SJSA1 (cell line): ENCODE results near the gene HNF1A. TPM values are rescaled to one million over a fixed set of nuclear protein-coding genes. Genes with fewer than 3 reads are reported as not detected.
A peak's percentile ranks its signal among the peaks of the same experiment; 100 is the strongest.

ENCODE experiments used
- DNase-seq, 2 experiments: peaks; one replicate each; pipeline ENCODE4 v3.0.0-alpha.2; 2015 to 2020; ENCODE audit warnings: low spot score in 2 of 2, low read depth in 1 of 2
- H3K27ac ChIP-seq: fragments of 250-450 bp; sonication (Bioruptor Pico); 2 replicates; pipeline ENCODE4 v1.5.1; 2020; ENCODE audit warnings: mild to moderate bottlenecking, moderate library complexity
- H3K27me3 ChIP-seq: fragments of 250-450 bp; sonication (Bioruptor Pico); replicated peaks from 2 replicates; pipeline ENCODE4 v1.5.1; 2020; ENCODE audit warnings: mild to moderate bottlenecking, moderate library complexity
- H3K36me3 ChIP-seq: fragments of 250-450 bp; sonication (Bioruptor Pico); 2 replicates; pipeline ENCODE4 v1.5.1; 2020; ENCODE audit warnings: mild to moderate bottlenecking
- H3K4me1 ChIP-seq: fragments of 250-450 bp; sonication (Bioruptor Pico); replicated peaks from 2 replicates; pipeline ENCODE4 v1.6.1; 2021; ENCODE audit warnings: mild to moderate bottlenecking
- H3K4me3 ChIP-seq: fragments of 250-450 bp; sonication (Bioruptor Pico); 2 replicates; pipeline ENCODE4 v1.5.1; 2020; ENCODE audit warnings: mild to moderate bottlenecking
- H3K9me3 ChIP-seq: fragments of 250-450 bp; sonication (Bioruptor Pico); replicated peaks from 2 replicates; pipeline ENCODE4 v1.5.1; 2020; ENCODE audit warnings: mild to moderate bottlenecking
- total RNA-seq: library from RNA; depleted of rRNA; stranded (reverse); fragments of >200 nt; shearing (Covaris generic); gene quantifications from 2 replicates; pipeline ENCODE4 v1.2.3, GENCODE V29; 2014

The HNF1A gene
- total RNA-seq, 1 experiment from 2014 or later, result not detected

DNA sequence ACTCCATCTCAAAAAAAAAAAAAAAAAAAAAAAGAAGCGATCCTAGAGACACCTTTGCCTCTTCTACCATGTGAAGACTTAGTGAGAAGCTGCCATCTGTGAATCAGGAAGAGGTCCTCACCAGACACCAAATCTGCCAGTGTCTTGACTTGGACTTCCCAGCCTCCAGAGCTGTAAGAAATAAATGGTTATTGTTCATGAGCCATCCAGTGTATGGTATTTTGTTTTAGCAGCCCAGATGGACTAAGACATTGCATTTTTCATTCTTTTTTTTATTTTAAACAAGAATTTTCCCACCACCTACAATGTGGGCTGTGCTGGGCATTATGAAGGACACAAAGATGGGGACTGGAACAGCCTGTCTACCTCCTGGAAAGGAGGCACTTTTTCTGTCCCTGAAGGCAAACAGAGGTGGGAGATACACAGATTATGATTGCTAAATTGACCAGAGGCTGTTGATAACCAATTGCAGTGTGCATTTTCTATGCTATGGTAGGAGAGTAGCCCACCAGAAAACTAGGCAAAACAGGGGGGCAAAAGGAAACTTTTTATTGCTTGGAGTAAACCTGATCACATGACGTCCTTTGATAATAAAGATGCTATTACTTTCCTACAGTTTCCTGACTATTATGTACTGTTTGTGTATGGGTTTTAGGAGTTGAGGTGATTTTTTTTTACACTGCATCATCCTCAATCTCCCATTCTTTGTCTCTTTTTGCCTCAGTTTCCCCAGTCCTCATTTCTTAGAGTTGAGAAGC, 40.7 kb downstream of the HNF1A start:
- Histone ChIP-seq H3K27ac (no peak overlapping the region), H3K4me3 (no peak overlapping the region), H3K36me3 (no peaks in the 10 kb centered on the region), H3K4me1 (peaks cover 8% of the 10 kb centered on the region), H3K27me3 (no peaks in the 10 kb centered on the region), H3K9me3 (no peaks in the 10 kb centered on the region)
- DNase-seq, result no peak

- no peak for DNase-seq
- Histone ChIP-seq H3K36me3 (no peaks in the 10 kb centered on the region), H3K9me3 (no peaks in the 10 kb centered on the region), H3K4me3 (no peak overlapping the region), H3K27me3 (no peaks in the 10 kb centered on the region), H3K27ac (no peak overlapping the region), H3K4me1 (no peaks in the 10 kb centered on the region)
These were observed 43.4 kb downstream of the HNF1A start for GRCh38 chr12:121021754-121022153.

- Histone ChIP-seq H3K27ac (no peak overlapping the region), H3K27me3 (no peaks in the 10 kb centered on the region), H3K4me1 (no peaks in the 10 kb centered on the region), H3K9me3 (no peaks in the 10 kb centered on the region), H3K36me3 (no peaks in the 10 kb centered on the region), H3K4me3 (no peak overlapping the region)
- no peak for DNase-seq
These were observed 44.4 kb downstream of the HNF1A start for GRCh38 chr12:121022713-121023112.

- Histone ChIP-seq H3K9me3 (no peaks in the 10 kb centered on the region), H3K27ac (no peak overlapping the region), H3K4me1 (no peaks in the 10 kb centered on the region), H3K27me3 (no peaks in the 10 kb centered on the region), H3K4me3 (no peak overlapping the region), H3K36me3 (no peaks in the 10 kb centered on the region)
- no peak for DNase-seq
These were observed 45.5 kb downstream of the HNF1A start for GRCh38 chr12:121023799-121024198.

- Histone ChIP-seq H3K4me3 (no peak overlapping the region), H3K4me1 (no peaks in the 10 kb centered on the region), H3K27me3 (no peaks in the 10 kb centered on the region), H3K36me3 (no peaks in the 10 kb centered on the region), H3K27ac (no peak overlapping the region), H3K9me3 (no peaks in the 10 kb centered on the region)
- no peak for DNase-seq
These were observed 47.3 kb downstream of the HNF1A start for GRCh38 chr12:121025442-121026226.

DNA sequence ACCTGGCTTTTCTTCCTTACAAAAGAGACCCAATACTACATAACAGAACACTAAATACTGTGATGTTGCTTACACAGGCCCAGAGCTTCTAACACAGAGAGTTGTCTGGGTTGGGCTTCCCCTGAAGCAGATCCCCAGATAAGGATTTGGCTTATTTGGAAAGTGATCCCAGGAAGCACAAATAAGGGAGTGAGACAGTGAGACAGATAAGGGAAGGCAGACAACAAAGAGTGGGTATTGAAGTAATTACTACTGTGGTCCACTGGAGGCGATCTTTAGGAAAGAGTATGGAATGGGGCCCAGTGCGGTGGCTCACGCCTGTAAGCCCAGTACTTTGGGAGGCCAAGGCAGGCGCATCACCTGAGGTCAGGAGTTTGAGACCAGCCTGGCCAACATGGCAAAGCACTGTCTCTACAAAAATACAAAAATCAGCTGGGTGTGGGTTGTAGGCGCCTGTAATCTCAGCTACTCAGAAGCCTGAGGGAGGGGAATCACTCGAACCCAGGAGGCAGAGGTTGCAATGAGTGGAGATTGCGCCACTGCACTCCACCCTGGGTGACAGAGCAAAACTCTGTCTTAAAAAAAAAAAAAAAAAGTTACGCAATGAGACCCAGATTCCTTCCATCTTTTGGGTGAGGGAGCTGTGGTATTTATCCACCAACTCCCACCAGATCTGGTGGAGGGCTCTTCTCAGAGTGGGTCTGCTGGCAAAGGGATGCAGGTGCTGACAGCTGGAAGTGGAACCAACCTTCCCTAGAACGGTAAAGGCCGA, 48.1 kb downstream of the HNF1A start:
- Histone ChIP-seq H3K27ac (no peak overlapping the region), H3K36me3 (no peaks in the 10 kb centered on the region), H3K4me1 (no peaks in the 10 kb centered on the region), H3K27me3 (no peaks in the 10 kb centered on the region), H3K9me3 (no peaks in the 10 kb centered on the region), H3K4me3 (no peak overlapping the region)
- no peak for DNase-seq

- Histone ChIP-seq H3K27me3 (no peaks in the 10 kb centered on the region), H3K9me3 (no peaks in the 10 kb centered on the region)
- no peak for DNase-seq
These were observed 52.4 kb downstream of the HNF1A start for GRCh38 chr12:121030576-121031212.

DNA sequence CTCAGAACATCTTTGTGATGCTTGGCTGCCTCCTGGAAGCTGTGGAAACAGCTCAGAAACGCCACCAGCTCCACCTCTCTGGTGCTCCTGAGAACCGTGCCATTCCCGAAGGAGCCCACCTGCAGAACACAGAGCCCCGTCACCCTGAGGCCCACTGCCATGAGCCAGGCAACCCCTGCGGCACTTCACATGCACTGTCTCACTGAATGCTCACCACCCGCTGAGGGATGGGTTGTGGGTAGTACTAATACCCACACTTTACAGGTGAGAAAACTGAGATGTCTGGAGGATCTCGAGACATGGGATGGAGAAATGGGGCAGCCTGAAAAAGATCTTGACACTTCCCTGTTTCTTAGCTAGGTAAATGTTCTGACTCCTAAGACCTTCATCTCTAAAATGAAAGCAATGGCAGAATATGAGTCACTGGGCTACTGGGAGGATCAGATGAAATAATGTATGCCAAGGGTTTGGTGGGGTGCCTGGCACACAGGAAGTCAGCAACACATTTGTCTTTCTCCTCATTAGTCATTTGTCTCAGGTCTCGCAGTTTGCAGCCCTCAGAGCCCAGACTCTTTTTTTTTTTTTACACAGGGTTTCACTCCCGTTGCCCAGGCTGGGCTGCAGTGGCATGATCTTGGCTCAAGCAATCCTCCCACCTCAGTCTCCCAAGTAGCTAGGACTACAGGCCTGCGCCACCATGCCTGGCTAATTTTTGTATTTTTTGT, 55.4 kb downstream of the HNF1A start:
- DNase-seq, result no peak
- no peaks in the 10 kb centered on the region for H3K9me3 ChIP-seq
- no peaks in the 10 kb centered on the region for H3K36me3 ChIP-seq
- H3K4me1 ChIP-seq, result peaks cover 10% of the 10 kb centered on the region
- no peak overlapping the region for H3K4me3 ChIP-seq
- no peak overlapping the region for H3K27ac ChIP-seq
- H3K27me3 ChIP-seq, result no peaks in the 10 kb centered on the region

More at GRCh38 chr12:121030576-121031212, 52.4 kb downstream of the HNF1A start:
- peaks cover 7% of the 10 kb centered on the region for H3K4me1 ChIP-seq
- H3K4me3 ChIP-seq, result no peak overlapping the region
- H3K27ac ChIP-seq, result no peak overlapping the region
- H3K36me3 ChIP-seq, result no peaks in the 10 kb centered on the region

GRCh38 chr12:121034616-121035305, 56.4 kb downstream of the HNF1A start:
- peaks cover 14% of the 10 kb centered on the region for H3K4me1 ChIP-seq
- H3K9me3 ChIP-seq, result no peaks in the 10 kb centered on the region
- DNase-seq, result no peak
- no peaks in the 10 kb centered on the region for H3K27me3 ChIP-seq
- no peaks in the 10 kb centered on the region for H3K36me3 ChIP-seq
- no peak overlapping the region for H3K27ac ChIP-seq
- no peak overlapping the region for H3K4me3 ChIP-seq

DNA sequence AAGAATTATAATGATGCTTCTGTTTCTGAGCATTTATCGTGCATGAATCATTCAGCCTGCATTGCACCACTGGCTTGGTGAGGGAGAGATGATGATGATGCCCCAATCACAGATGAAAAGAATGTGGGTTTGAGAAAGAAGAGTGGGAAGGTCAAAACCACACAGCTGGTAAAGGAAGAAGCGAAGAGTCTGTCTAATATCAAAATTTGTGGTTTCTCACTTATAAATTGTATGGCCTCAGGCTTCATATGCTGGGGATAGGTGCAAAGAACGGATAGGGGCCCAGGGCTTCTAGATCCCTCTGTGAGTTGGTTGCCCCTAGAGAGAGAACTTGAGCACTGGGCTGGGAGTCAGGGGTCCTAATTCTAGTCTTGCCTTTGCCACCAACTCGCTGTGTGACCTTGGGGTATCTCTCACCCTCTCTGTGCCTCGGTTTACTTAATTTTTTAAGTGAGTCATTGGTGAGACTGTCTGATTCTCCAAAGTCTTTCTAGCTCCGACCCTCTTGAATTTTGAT, 58.5 kb downstream of the HNF1A start:
- no peak for DNase-seq
- H3K27ac ChIP-seq, result no peak overlapping the region
- H3K27me3 ChIP-seq, result no peaks in the 10 kb centered on the region
- H3K4me3 ChIP-seq, result no peak overlapping the region
- no peaks in the 10 kb centered on the region for H3K9me3 ChIP-seq
- peaks cover 14% of the 10 kb centered on the region for H3K4me1 ChIP-seq
- no peaks in the 10 kb centered on the region for H3K36me3 ChIP-seq

DNA sequence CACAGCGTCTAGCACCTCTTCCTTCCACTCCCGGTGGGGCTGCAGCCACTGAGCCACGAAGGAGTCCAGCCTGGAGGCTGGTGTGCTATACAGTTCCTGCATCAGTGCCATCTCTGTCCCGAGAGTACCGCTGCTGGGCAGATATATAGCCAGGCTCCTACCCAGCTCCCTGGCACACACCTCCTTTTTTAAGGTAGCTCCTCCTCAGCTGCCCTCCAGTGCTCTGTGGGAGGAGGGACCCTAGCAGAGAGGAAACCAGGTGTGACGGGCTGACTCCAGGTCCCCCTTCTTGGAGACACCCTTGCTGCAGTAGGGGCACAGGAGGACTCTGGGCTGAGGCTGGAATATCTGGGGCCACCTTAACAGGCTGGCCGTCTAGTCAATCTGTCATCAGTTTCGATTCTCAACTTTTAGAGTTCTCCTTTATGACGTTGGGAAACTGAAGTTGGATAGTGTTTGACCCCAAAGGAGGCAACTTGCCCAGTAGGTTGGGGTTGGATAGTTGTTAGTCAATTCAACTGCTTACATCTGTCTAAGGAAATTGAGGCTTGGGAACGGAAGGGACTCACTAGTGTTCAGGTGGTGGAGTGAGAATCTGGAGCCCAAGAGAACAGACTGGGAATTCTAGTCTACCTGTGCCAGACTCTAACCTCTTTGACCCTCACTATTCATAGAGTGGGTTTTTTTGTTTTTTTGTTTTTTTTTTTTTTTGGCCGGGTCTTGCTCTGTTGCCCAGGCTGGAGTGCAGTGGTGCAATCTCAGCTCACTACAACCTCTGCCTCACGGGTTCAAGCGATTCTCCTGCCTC, 60.7 kb downstream of the HNF1A start, which contains the start of gene OASL:
Gene OASL (minus strand): TSS at position 386 of the 808 bp plus-strand sequence. CDS start 275 bp downstream, at position 111.
- no peaks in the 10 kb centered on the region for H3K36me3 ChIP-seq
- DNase-seq, result no peak
- no peaks in the 10 kb centered on the region for H3K27me3 ChIP-seq
- H3K4me1 ChIP-seq, result peaks cover 13% of the 10 kb centered on the region
- no peak within 1 kb of the TSS for H3K27ac ChIP-seq
- H3K9me3 ChIP-seq, result no peaks in the 10 kb centered on the region
- peak within 1 kb of the TSS; percentile 13 for H3K4me3 ChIP-seq

DNA sequence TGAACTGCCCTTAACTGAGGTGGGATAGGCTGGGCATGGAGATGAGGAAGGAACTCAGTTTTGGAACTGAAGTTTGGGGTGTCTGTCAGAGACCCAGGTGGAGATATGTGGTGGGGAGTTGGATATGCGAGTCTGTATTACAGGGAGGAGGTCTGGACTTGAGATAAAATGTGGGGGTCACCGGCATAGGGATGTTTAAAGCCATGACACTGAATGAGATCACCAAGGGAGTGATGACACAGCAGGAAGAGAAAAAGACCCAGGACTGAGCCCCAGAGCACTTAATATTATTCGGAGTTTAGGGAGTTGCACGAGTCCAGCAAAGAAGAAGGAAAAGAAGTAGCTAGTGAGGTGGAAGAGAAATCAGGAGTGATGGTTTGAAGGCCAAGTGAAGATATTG, 64.7 kb downstream of the HNF1A start:
- no peak overlapping the region for H3K4me3 ChIP-seq
- H3K27ac ChIP-seq, result no peak overlapping the region
- H3K27me3 ChIP-seq, result no peaks in the 10 kb centered on the region; the same call in 1 of the 2 replicates
- peaks cover 7% of the 10 kb centered on the region for H3K4me1 ChIP-seq
- DNase-seq, result no peak
- H3K9me3 ChIP-seq, result no peaks in the 10 kb centered on the region
- no peaks in the 10 kb centered on the region for H3K36me3 ChIP-seq
